GM18508 (cell line): ENCODE measurements around the gene DPYSL4.

ENCODE experiments used
- ATAC-seq: cut with Tn5 transposase; IDR thresholded peaks from one replicate; pipeline ENCODE4 v1.9.1; 2021; ENCODE audit warnings: moderate number of reproducible peaks; ENCODE audit not compliant: insufficient read depth, unreplicated experiment

Gene DPYSL4

GRCh38 chr10:132224343-132225072 is 37.8 kb downstream of the DPYSL4 start:
- no peak for ATAC-seq

- ATAC-seq: no peak
Observed at GRCh38 chr10:132225073-132225848, 38.5 kb downstream of the DPYSL4 start.

- no peak for ATAC-seq
Observed at GRCh38 chr10:132225849-132226205, 39.1 kb downstream of the DPYSL4 start.

- ATAC-seq: no peak
Observed at GRCh38 chr10:132226586-132227405, 40.0 kb downstream of the DPYSL4 start.

- ATAC-seq: no peak
Observed at GRCh38 chr10:132227851-132228390, 41.2 kb downstream of the DPYSL4 start.

- no peak for ATAC-seq
Observed at GRCh38 chr10:132228616-132229015, 41.9 kb downstream of the DPYSL4 start.

GRCh38 chr10:132229096-132229495 is 42.3 kb downstream of the DPYSL4 start:
- ATAC-seq: no peak

- no peak for ATAC-seq
Observed at GRCh38 chr10:132229834-132230556, 43.2 kb downstream of the DPYSL4 start.

- no peak for ATAC-seq
Observed at GRCh38 chr10:132230557-132231210, 43.9 kb downstream of the DPYSL4 start.

- no peak for ATAC-seq
Observed at GRCh38 chr10:132231656-132232022, 44.9 kb downstream of the DPYSL4 start.

GRCh38 chr10:132232023-132232951 is 45.5 kb downstream of the DPYSL4 start:
- no peak for ATAC-seq

GRCh38 chr10:132232981-132233380 is 46.2 kb downstream of the DPYSL4 start:
- ATAC-seq: no peak

GRCh38 chr10:132233501-132234085 is 46.8 kb downstream of the DPYSL4 start:
- ATAC-seq: no peak

- ATAC-seq: no peak
Observed at GRCh38 chr10:132234860-132235259, 48.1 kb downstream of the DPYSL4 start.

GRCh38 chr10:132236161-132236560 is 49.4 kb downstream of the DPYSL4 start:
- ATAC-seq: no peak

- no peak for ATAC-seq
Observed at GRCh38 chr10:132236881-132237280, 50.1 kb downstream of the DPYSL4 start.

GRCh38 chr10:132237396-132237795 is 50.6 kb downstream of the DPYSL4 start:
- no peak for ATAC-seq

GRCh38 chr10:132237871-132238270 is 51.1 kb downstream of the DPYSL4 start:
- ATAC-seq: no peak
